IPS-11a (cell line): ENCODE measurements around the gene LRRC4C.

Experiments used
- H3K4me3 ChIP-seq: one replicate; pipeline ENCODE4 v1.5.1; 2013; ENCODE audit warnings: low read depth, low read length, control low read depth

Gene LRRC4C

DNA sequence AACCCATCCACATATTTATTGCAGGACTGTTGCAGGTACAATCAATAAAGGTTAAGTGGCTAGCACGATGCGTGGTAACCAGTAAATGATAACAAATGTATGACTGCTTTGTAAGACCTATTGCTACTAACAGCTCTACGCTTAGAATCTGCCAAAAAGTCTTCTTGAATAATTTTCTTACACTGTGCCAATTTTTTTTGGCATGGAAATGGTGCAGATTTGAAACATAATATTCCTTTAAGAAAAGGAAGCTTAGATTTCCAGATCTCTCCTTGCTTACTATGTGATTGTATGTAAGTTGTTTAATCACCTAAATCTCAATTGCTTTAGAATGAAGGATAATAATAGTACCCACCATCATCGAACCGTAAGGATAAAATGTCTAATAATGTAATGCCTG lies 192.0 kb downstream of the LRRC4C start:
- H3K4me3 ChIP-seq, result no peak overlapping the region

DNA sequence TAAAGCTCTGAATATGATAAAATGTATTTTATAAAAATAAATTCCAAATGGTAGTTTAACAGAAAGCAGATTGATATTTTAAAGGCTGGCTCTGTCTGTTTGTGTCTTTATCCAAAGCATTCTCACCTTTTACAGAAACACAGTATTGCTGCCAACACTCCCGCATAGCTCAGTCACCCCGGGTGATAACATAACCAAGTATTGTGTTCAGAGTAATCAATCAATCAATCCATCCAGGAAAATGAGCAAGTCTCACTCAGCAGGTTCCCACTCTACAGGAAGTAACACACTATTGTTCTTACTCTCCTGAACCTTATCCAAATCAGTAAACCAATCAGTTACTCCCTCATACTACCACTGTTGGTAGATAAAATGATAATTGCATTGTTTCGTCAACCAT lies 203.4 kb downstream of the LRRC4C start:
- H3K4me3 ChIP-seq, result no peak overlapping the region

GRCh38 chr11:41254966-41255365 lies 204.5 kb downstream of the LRRC4C start:
- no peak overlapping the region for H3K4me3 ChIP-seq

- H3K4me3 ChIP-seq, result no peak overlapping the region
Observed at GRCh38 chr11:41250408-41250935, 209.0 kb downstream of the LRRC4C start.

- no peak overlapping the region for H3K4me3 ChIP-seq
Observed at GRCh38 chr11:41247621-41248020, 211.8 kb downstream of the LRRC4C start.

DNA sequence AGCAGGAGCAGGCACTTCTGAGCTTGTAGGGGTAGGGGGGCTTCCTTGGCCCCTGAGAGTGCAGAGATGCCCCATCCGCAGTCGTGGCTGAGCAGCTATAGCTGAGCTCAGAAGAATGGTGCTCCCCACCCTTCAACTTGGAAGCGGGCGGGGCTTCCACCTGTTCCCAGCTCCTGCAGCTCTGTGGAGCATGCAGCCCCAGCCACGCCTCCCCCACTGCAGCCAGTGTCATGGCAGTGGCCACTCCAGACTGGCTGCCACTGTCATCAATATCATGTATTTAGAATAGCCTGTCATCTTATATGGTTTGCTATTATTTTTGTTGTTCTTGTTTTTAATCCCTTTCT lies 213.1 kb downstream of the LRRC4C start:
- H3K4me3 ChIP-seq, result no peak overlapping the region

DNA sequence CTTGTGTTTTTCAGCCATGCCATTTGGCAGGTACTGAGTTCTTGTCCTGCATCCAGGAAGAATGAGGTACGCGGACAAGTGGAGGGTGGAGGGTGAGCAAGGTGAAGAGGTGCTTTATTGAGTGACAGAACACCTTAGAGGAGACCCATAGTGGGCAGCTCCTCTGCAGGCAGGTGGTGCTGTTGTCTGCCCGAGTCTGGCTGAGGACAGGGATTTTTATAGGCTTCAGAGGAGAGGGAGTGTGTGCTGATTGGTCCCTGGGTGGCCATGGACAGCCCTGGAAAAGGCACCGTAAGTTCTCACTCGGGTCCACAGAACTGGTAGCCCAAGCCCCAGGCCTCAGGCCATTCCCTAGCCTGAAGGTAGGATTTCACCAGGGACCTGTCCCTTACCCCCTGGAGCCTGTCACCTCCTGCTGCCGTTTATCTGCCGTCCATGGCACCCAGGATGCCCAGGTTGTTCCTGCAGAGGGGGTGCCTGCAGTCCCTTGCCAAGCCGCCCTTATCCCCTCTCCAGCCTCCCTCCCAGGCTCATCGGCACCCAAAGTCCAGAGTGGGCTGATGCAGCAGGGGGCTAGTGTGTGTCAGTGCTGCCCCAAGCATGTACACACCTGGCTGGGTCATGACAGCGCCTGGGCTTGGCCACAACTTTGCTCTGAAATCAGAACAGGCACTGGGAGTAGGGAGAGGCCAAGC lies 213.6 kb downstream of the LRRC4C start:
- no peak overlapping the region for H3K4me3 ChIP-seq

DNA sequence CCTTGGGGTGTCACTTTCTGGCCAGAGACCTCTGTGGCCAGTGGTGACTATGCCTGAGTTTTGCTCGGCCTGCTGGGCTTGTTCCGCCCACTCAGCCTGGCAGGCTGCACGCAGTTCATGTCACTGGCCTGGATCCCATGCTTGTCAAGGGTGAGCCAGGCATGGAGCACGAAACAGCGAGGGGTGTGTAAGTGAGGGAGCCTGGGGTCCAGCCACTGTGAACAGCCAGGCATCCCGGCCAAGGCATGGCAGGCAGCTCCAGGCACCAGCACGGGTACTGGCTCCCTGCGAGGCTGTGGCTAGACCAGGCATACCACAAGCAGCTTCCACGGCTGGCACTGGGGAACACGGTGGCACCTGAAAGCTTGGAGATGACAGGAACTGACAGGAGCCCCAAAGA lies 214.3 kb downstream of the LRRC4C start:
- no peak overlapping the region for H3K4me3 ChIP-seq

GRCh38 chr11:41237382-41237781 lies 222.1 kb downstream of the LRRC4C start:
- H3K4me3 ChIP-seq, result no peak overlapping the region

GRCh38 chr11:41235668-41236067 lies 223.8 kb downstream of the LRRC4C start:
- H3K4me3 ChIP-seq, result no peak overlapping the region

- no peak overlapping the region for H3K4me3 ChIP-seq
Observed at GRCh38 chr11:41225856-41226633, 233.4 kb downstream of the LRRC4C start.

DNA sequence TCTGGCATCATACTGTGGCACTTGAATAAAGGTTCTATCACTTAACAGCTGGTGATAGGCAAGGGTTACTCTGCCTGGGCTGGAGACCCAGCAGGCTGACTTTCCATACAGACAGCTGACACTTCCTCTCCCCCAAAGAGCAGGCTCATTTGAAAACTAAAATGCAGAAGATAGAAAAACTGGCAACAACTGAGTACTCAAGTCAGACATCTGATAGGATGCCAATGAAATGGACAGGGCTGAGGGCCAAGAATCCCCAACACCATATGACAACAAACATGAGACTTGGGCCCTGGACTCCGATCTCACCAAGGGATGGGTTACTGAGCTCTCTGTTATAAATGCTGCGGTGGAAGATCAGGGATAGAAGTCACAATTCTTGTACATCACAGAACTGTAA lies 237.2 kb downstream of the LRRC4C start:
- H3K4me3 ChIP-seq, result no peak overlapping the region

GRCh38 chr11:41206388-41206787 lies 253.1 kb downstream of the LRRC4C start:
- H3K4me3 ChIP-seq, result no peak overlapping the region

DNA sequence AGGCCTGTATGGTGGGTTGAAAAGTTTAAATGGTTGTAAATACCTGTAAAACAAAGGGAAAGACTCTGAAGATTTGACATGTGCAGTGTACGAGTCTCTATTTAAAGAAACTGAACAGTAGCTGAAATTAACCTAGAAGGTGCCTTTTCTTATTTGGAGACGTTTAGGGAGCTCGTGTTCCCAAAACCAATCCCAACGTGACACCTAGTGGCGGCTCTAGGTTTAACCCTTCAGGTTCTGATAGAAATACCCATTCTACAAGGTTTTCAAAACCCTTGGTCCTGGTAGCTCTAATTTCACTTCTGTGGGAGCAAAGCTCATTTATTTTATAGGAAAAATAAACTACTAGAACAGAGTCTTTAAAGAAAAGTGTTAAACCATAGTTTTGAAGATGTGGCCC lies 258.3 kb downstream of the LRRC4C start:
- H3K4me3 ChIP-seq, result no peak overlapping the region

DNA sequence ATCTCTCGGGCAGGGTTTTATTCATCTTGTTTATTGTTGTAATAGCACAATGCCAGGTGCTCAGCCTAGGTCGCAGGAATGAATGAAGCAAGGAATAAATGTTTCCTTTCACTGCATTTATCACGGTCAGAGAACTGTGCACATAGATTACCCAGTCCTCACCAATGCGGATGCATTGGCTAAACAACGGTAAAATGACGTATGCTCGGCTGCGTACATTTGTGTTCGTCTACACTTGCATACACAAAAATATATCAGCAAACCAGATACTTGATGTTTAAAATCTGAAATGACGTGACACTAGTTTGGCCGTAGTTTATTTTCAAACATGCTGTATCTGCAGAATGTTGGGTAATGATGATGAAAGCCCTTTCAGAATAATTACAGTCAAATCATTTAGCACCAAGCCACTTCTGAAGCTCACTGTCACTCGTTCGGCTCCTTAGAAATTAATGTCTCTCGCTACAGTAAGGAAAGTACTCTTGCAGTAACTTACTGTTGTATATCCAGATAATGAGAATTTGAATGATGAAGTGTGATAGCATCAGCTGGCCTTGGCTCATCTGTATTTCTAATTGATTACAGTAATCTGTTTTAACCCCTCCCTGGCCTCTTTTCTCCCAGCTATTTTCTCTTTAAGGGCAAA lies 268.9 kb downstream of the LRRC4C start:
- no peak overlapping the region for H3K4me3 ChIP-seq

- H3K4me3 ChIP-seq, result no peak overlapping the region
Observed at GRCh38 chr11:41189701-41190436, 269.6 kb downstream of the LRRC4C start.

GRCh38 chr11:41177791-41178190 lies 281.7 kb downstream of the LRRC4C start:
- no peak overlapping the region for H3K4me3 ChIP-seq

DNA sequence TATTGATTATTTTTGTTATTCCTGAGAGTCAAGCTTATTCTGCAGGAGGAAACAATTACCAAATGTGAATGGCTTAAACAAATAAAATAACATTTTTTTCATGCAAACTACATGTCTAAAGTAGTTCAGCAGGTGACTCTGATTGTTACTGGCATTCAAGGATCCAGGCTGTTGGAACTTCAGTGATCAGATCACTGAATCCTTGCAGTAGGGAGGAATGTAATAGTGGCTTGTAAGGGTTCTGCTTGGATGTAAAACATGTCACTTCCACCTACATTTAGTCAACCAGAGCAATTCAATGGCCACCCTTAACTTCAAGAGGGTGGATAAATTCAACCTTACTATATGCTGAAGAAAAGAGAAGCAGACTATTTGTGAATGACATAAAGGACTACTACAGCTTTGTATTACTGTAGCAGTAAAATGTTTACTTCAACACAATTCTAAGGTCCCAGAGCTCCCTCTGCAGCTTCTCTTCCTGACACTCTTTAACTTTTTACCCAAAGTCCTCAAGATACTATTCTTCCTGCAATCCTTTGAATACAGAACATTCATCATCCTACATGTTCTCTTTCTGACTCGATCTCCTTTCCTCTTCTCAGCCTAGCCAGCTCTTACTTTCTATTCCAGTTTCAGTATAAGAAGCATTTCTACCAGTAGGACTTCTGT lies 284.0 kb downstream of the LRRC4C start:
- H3K4me3 ChIP-seq, result no peak overlapping the region

GRCh38 chr11:41146326-41146725 lies 313.1 kb downstream of the LRRC4C start:
- H3K4me3 ChIP-seq, result no peak overlapping the region

- H3K4me3 ChIP-seq, result no peak overlapping the region
Observed at GRCh38 chr11:41145420-41145819, 314.0 kb downstream of the LRRC4C start.

GRCh38 chr11:41134971-41135370 lies 324.5 kb downstream of the LRRC4C start:
- no peak overlapping the region for H3K4me3 ChIP-seq
